K562 (cell line): Measurements from ENCODE around the gene ZNF668. TPM values are rescaled to one million over a fixed set of nuclear protein-coding genes. Genes with fewer than 3 reads are reported as not detected.
A peak's percentile ranks its signal among the peaks of the same experiment; 100 is the strongest.

ENCODE experiments used
- CBX8 ChIP-seq: fragments of 200-600 bp; sonication (generic); IDR thresholded peaks from 2 replicates; pipeline ENCODE4 v1.6.1; 2012; ENCODE audit warnings: borderline replicate concordance, mixed run types, low read depth, mild to moderate bottlenecking, moderate library complexity, mixed read lengths, low read length, control low read depth, inconsistent platforms; ENCODE audit not compliant: poor library complexity, severe bottlenecking; ENCODE audit errors: extremely low read depth
- CC2D1A ChIP-seq: fragments of 450-650 bp; IDR thresholded peaks from 2 replicates; pipeline ENCODE4 v1.6.1; 2017; ENCODE audit warnings: mild to moderate bottlenecking
- ETV5 ChIP-seq: sonication (generic); formaldehyde crosslinking; IDR thresholded peaks from 2 replicates; pipeline ENCODE4 v1.4.0; 2020; ENCODE audit warnings: low read depth, mild to moderate bottlenecking, missing genetic modification reagents
- HNRNPLL ChIP-seq: fragments of 200-400 bp; formaldehyde crosslinking; IDR thresholded peaks from 2 replicates; pipeline ENCODE4 v1.6.1; 2017; ENCODE audit warnings: low read length, low read depth, mild to moderate bottlenecking; ENCODE audit not compliant: poor library complexity, severe bottlenecking
- HSF4 ChIP-seq: fragments of 250-450 bp; sonication (Bioruptor Pico); IDR thresholded peaks from 2 replicates; pipeline ENCODE4 v2.1.2; 2022; ENCODE audit warnings: mild to moderate bottlenecking, moderate library complexity, borderline replicate concordance
- MYNN ChIP-seq, 2 experiments: sonication (generic); formaldehyde crosslinking in 1 of 2; IDR thresholded peaks; 2 replicates each; pipeline versions ENCODE4 v1.5.0 to v1.6.1; 2016 to 2020; ENCODE audit warnings: antibody characterized with exemption in 1 of 2, missing genetic modification reagents in 1 of 2
- RBFOX2 ChIP-seq: fragments of 200-400 bp; formaldehyde crosslinking; IDR thresholded peaks from 2 replicates; pipeline ENCODE4 v1.6.1; 2017; ENCODE audit warnings: low read depth, mild to moderate bottlenecking, low read length, moderate library complexity
- RCOR1 ChIP-seq, 2 experiments: IDR thresholded peaks; 2 replicates each; pipeline ENCODE4 v1.6.1; 2012; ENCODE audit warnings: low read depth in 2 of 2, low read length in 2 of 2, borderline replicate concordance in 1 of 2, improper control_type of control experiment in 1 of 2
- YY1 ChIP-seq, 3 experiments: IDR thresholded peaks; 2 replicates each; pipeline ENCODE4 v1.6.1; 2011; ENCODE audit warnings: low read length in 2 of 3, mild to moderate bottlenecking in 2 of 3, moderate library complexity in 2 of 3, borderline replicate concordance in 1 of 3, control low read depth in 1 of 3, low read depth in 1 of 3; ENCODE audit not compliant: insufficient read depth in 3 of 3, insufficient replicate concordance in 2 of 3, control insufficient read depth in 1 of 3, insufficient read length in 1 of 3; ENCODE audit errors: extremely low read depth in 1 of 3
- ZBTB9 ChIP-seq: fragments of 450-650 bp; formaldehyde crosslinking; IDR thresholded peaks from 2 replicates; pipeline ENCODE4 v1.4.0; 2020; ENCODE audit warnings: mild to moderate bottlenecking, moderate library complexity
- ZNF184 ChIP-seq: sonication (generic); formaldehyde crosslinking; IDR thresholded peaks from 2 replicates; pipeline ENCODE4 v1.5.0; 2020; ENCODE audit warnings: missing genetic modification reagents
- ZNF197 ChIP-seq: fragments of 200-800 bp; sonication (Bioruptor generic); IDR thresholded peaks from 2 replicates; pipeline ENCODE4 v1.6.1; 2016; ENCODE audit warnings: low read depth, missing genetic modification characterization, missing compliant biosample characterization
- ZNF583 ChIP-seq: fragments of 250-450 bp; sonication (Bioruptor Pico); IDR thresholded peaks from 2 replicates; pipeline ENCODE4 v1.4.0; 2020
- ZNF79 ChIP-seq: fragments of 250-450 bp; sonication (Bioruptor Pico); IDR thresholded peaks from 2 replicates; pipeline ENCODE4 v1.4.0; 2020; ENCODE audit warnings: low read depth, mild to moderate bottlenecking, moderate library complexity
- ZNF830 ChIP-seq: fragments of 250-450 bp; sonication (Bioruptor Pico); IDR thresholded peaks from 2 replicates; pipeline ENCODE4 v1.5.0; 2021; ENCODE audit warnings: mild to moderate bottlenecking
- polyA plus RNA-seq, 8 experiments: library from polyadenylated mRNA; depleted of rRNA in 4 of 8; stranded (reverse) in 5 of 8; unstranded in 3 of 8; fragments of >200 nt; fragmentation: Nextera tagmentation in 2 of 8; fragmentation: Illumina TruSeq in 1 of 8; extraction: Ambion mirVana in 2 of 8; extraction: Trizol in 1 of 8; gene quantifications; 2 replicates each; pipeline versions ENCODE4 v1.2.1 to v1.2.3, GENCODE V29; 2011 to 2014; ENCODE audit warnings: inconsistent platforms in 1 of 8, missing spikeins in 1 of 8
- total RNA-seq, 7 experiments: library from RNA; depleted of rRNA in 6 of 7; stranded (reverse); fragments of >200 nt in 6 of 7; fragmentation: Illumina TruSeq in 2 of 7; extraction: Trizol in 2 of 7; gene quantifications; 2 replicates each; pipeline versions ENCODE4 v1.2.1 to v1.2.3, GENCODE V29; 2011 to 2021; ENCODE audit warnings: low replicate concordance in 1 of 7
- TF ChIP-seq, protein P1 (sequence below): fragments of 250-450 bp; sonication (Bioruptor Pico); IDR thresholded peaks from 2 replicates; pipeline ENCODE4 v1.5.0; 2021; ENCODE audit warnings: mild to moderate bottlenecking, moderate library complexity
- TF ChIP-seq, protein P2 (sequence below): IDR thresholded peaks from 3 replicates; pipeline ENCODE4 v1.6.1; 2011; ENCODE audit warnings: borderline replicate concordance, mild to moderate bottlenecking; ENCODE audit not compliant: insufficient read length, insufficient read depth
- TF ChIP-seq, protein P3 (sequence below): fragments of 250-450 bp; sonication (Bioruptor Pico); IDR thresholded peaks from 2 replicates; pipeline ENCODE4 v1.9.0; 2021; ENCODE audit warnings: mild to moderate bottlenecking
- TF ChIP-seq, protein P4 (sequence below): sonication (generic); formaldehyde crosslinking; IDR thresholded peaks from 2 replicates; pipeline ENCODE4 v1.9.0; 2022; ENCODE audit warnings: mild to moderate bottlenecking, missing genetic modification reagents

The ZNF668 gene
- total and polyA plus RNA-seq, 9 of the 15 experiments (the other 6 are each of a cell fraction or from before 2014, with no cell fraction given): 0.04 to 15.3 (median 3.8) TPM; not detected in 1

DNA sequence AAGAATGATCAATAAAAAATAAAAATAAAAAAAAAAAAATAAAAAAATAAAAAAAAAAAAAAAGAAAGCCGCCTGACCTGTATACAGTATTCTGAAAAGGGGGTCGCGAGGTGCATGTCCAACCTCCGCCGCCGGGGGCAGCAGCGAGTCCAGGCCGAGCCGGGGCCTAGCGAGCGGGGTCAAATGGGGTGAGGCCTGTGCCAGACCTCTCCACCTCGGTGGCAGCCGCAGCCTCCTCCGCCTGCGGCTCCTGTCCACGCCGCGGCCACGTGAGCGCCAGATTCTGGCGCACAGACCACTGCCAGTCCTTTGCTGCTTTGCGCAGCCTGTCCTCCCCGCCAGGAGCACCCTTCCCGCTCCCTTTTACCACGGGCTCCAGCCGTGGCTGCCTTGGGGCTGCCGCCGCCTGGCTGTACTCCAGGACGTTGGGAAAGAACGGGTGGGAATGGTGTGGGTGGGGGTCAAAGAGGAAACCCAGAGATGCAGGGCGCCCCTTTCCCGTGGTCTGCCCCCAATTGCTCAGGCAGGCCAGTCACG, 31.7 kb upstream of the ZNF668 start (continued):
- TF ChIP-seq, protein P1, sequence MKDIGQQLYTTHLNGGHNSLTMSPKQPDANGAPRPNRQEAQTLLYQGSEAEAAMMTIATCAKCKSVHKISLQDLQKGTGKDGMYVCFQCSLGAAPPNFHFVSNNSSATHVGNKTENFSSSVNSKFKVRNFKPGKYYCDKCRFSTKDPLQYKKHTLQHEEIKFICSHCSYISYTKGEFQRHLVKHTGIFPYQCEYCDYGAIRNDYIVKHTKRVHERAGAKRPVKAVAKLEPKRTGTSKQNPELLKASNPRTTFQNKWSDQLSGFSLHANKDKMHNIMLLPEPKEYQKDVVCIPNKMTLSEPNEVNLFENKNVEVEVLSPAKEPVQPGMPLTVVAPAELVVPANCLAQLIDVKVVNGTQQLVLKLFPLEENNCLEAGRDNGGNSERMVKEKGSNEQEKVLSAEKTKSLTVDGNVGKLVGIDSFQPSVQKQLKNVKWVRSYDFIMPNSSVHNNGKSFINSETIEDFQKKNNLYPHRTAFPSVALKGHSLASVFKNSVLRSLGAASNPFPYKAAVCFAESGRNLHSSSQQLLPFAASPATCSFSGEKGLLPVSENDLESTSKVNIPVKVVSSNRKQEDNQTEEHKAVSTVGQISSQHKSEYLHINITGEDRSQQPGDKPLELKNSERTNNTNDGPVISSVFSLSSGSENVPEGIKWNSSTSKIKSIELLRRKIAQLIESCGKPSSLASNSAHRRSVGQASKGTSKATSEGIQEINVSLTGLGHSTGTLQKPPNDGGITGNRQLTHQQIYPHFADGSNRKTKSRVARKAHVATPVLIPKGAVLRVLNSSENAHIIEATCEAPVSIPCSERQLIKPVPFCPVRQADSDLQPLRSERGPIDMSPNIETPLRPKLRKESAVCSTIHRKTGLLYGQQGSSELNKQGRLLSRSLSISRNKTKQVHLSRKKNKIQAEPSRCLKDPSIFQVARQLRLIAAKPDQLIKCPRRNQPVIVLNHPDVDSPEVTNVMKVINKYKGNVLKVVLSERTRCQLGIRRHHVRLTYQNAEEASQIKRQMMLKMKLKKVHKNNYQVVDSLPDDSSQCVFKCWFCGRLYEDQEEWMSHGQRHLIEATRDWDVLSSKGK (CRISPR knock-in tag): no peak
- TF ChIP-seq HNRNPLL (peak; percentile 34), RBFOX2 (peak; percentile 78), ETV5 (CRISPR knock-in tag) (peak; percentile 51; the same call in 1 of the 2 replicates), ZNF583 (CRISPR knock-in tag) (0 out of 2 replicates have a peak, but pooled peaks have one; percentile 44), HSF4 (CRISPR knock-in tag) (no peak), ZNF830 (CRISPR knock-in tag) (no peak), CBX8 (no peak), MYNN (IDR thresholded peaks at IDR 0.05) (peak; percentile 76; the same call in 1 of the 2 replicates), MYNN (CRISPR knock-in tag; IDR thresholded peaks at IDR 0.05) (no peak), CC2D1A (no peak), RCOR1 (IDR thresholded peaks at IDR 0.05; ENCODE audit: borderline replicate concordance in 1 of 2, low read depth in 2 of 2, low read length in 2 of 2) (peak in 1 of 2 experiments; percentile 83; a peak in 2 of 4 replicates), ZNF197 (CRISPR knock-in tag) (no peak), YY1 (IDR thresholded peaks at IDR 0.05; ENCODE audit: borderline replicate concordance in 1 of 3, control insufficient read depth in 1 of 3, extremely low read depth in 1 of 3, insufficient read depth in 3 of 3, insufficient read length in 1 of 3, insufficient replicate concordance in 2 of 3, low read depth in 1 of 3, low read length in 2 of 3) (peak in 1 of 3 experiments; percentile 45), ZBTB9 (peak; percentile 94), ZNF184 (CRISPR knock-in tag) (no peak), ZNF79 (no peak)
- TF ChIP-seq, protein P2, sequence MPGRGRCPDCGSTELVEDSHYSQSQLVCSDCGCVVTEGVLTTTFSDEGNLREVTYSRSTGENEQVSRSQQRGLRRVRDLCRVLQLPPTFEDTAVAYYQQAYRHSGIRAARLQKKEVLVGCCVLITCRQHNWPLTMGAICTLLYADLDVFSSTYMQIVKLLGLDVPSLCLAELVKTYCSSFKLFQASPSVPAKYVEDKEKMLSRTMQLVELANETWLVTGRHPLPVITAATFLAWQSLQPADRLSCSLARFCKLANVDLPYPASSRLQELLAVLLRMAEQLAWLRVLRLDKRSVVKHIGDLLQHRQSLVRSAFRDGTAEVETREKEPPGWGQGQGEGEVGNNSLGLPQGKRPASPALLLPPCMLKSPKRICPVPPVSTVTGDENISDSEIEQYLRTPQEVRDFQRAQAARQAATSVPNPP: no peak
- TF ChIP-seq, protein P3, sequence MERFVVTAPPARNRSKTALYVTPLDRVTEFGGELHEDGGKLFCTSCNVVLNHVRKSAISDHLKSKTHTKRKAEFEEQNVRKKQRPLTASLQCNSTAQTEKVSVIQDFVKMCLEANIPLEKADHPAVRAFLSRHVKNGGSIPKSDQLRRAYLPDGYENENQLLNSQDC (CRISPR knock-in tag): no peak
- TF ChIP-seq, protein P4, sequence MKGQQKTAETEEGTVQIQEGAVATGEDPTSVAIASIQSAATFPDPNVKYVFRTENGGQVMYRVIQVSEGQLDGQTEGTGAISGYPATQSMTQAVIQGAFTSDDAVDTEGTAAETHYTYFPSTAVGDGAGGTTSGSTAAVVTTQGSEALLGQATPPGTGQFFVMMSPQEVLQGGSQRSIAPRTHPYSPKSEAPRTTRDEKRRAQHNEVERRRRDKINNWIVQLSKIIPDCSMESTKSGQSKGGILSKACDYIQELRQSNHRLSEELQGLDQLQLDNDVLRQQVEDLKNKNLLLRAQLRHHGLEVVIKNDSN (CRISPR knock-in tag): peak; percentile 82
